Metanephros (tissue), 1 donor: ENCODE data around the gene TAS2R13. TPM values are rescaled to one million over a fixed set of nuclear protein-coding genes. Genes with fewer than 3 reads are reported as not detected.

Experiments used
- total RNA-seq: library from RNA; depleted of rRNA; stranded (reverse); fragments of >200 nt; gene quantifications from one replicate; pipeline ENCODE4 v1.2.3, GENCODE V29; 2014

Gene TAS2R13
- total RNA-seq, result 5.3 TPM

GRCh38 chr12:10909462-10909861, at the start of gene TAS2R13:
Gene TAS2R13 (minus strand): TSS chr12:10909562. CDS start chr12:10909298, 264 bp downstream.

GRCh38 chr12:10939163-10939562, 29.8 kb upstream of the TAS2R13 start, which contains the start of gene TAS2R14:
Gene TAS2R14 (minus strand): TSS chr12:10939263. CDS start chr12:10939207, 56 bp downstream.

GRCh38 chr12:10928746-10929286, 19.5 kb upstream of the TAS2R13 start, which contains the start of gene PRH2:
Gene PRH2 (plus strand): TSS chr12:10929236. CDS start chr12:10929274, 38 bp downstream.

GRCh38 chr12:10884086-10884725, 25.2 kb downstream of the TAS2R13 start, which contains the start of gene PRH1:
Gene PRH1 (minus strand): TSS chr12:10884255. CDS start chr12:10884217, 38 bp downstream.

Other genes starting within 250 kb of the TAS2R13 start
- gene STYK1, start 235.5 kb downstream of the TAS2R13 start, total RNA-seq, result 1.1 TPM
- 256 TPM for gene YBX3, start 186.2 kb downstream of the TAS2R13 start, total RNA-seq
- gene TAS2R7, start 106.9 kb downstream of the TAS2R13 start, total RNA-seq, result not detected
- 0.18 TPM for gene TAS2R8, start 102.3 kb downstream of the TAS2R13 start, total RNA-seq
- gene TAS2R9, start 99.4 kb downstream of the TAS2R13 start, total RNA-seq, result not detected
- gene TAS2R10, start 83.2 kb downstream of the TAS2R13 start, total RNA-seq, result 1.6 TPM
- gene PRR4, start 60.1 kb downstream of the TAS2R13 start, total RNA-seq, result 7.2 TPM
- 67.3 TPM for gene PRH1, start 25.3 kb downstream of the TAS2R13 start, total RNA-seq
- gene PRH2, start 19.7 kb upstream of the TAS2R13 start, total RNA-seq, result 0.70 TPM
- gene TAS2R14, start 29.7 kb upstream of the TAS2R13 start, total RNA-seq, result 8.2 TPM
- gene TAS2R50, start 77.3 kb upstream of the TAS2R13 start, total RNA-seq, result 7.0 TPM
- gene TAS2R20, start 88.7 kb upstream of the TAS2R13 start, total RNA-seq, result 9.4 TPM
- gene TAS2R19, start 113.1 kb upstream of the TAS2R13 start, total RNA-seq, result 14.1 TPM
- 18.9 TPM for gene TAS2R31, start 121.8 kb upstream of the TAS2R13 start, total RNA-seq
- gene TAS2R46, start 152.7 kb upstream of the TAS2R13 start, total RNA-seq, result 6.7 TPM
- gene TAS2R43, start 182.8 kb upstream of the TAS2R13 start, total RNA-seq, result 10.3 TPM
- 15.6 TPM for gene TAS2R30, start 225.1 kb upstream of the TAS2R13 start, total RNA-seq